Natural killer cell (primary cell): Measurements from ENCODE around the gene ZMYM1. TPM values are rescaled to one million over a fixed set of nuclear protein-coding genes. Genes with fewer than 3 reads are reported as not detected.
A peak's percentile ranks its signal among the peaks of the same experiment; 100 is the strongest.
"Not testable (repeated sequence)": the region's sequence is repeated elsewhere in the genome, so short reads cannot be mapped to it uniquely, and the experiment has no call there.

Experiments
- ATAC-seq, 3 donors: fragments of 150-1000 bp in 2 of 3; fragments of 200-7000 bp in 1 of 3; cut with Tn5 transposase; 1 replicate in 1 of 3; 2 replicates in 2 of 3; pipeline ENCODE4 v1.10.0; 2021; ENCODE audit warnings: mild to moderate bottlenecking in 2 of 3, moderate library complexity in 2 of 3
- DNase-seq, 2 donors: peaks; one replicate each; pipeline versions ENCODE4 v3.0.0 to v3.0.0-alpha.2; 2013 to 2021; ENCODE audit warnings: mixed read lengths in 1 of 2
- H3K27ac ChIP-seq: one replicate; pipeline ENCODE4 v1.5.1; 2013; ENCODE audit warnings: mild to moderate bottlenecking, low read length
- H3K27me3 ChIP-seq: one replicate; pipeline ENCODE4 v1.6.1; 2013; ENCODE audit warnings: low read length; ENCODE audit not compliant: control insufficient read depth, insufficient read depth
- H3K36me3 ChIP-seq: one replicate; pipeline ENCODE4 v1.6.1; 2013; ENCODE audit warnings: low read length; ENCODE audit not compliant: control insufficient read depth, insufficient read depth
- H3K4me1 ChIP-seq: one replicate; pipeline ENCODE4 v1.6.1; 2013; ENCODE audit warnings: low read length; ENCODE audit not compliant: control insufficient read depth, insufficient read depth
- H3K4me3 ChIP-seq: one replicate; pipeline ENCODE4 v1.5.1; 2013; ENCODE audit warnings: low read length
- H3K9me3 ChIP-seq: one replicate; pipeline ENCODE4 v1.6.1; 2013; ENCODE audit warnings: low read length; ENCODE audit not compliant: control insufficient read depth, insufficient read depth
- H3K27ac Mint-ChIP-seq, 2 donors: one replicate each; pipeline ENCODE4 v1.8.0; 2022; ENCODE audit warnings: mild to moderate bottlenecking in 2 of 2, mixed read lengths in 2 of 2, moderate library complexity in 1 of 2
- H3K27me3 Mint-ChIP-seq, 2 donors: one replicate each; pipeline ENCODE4 v1.8.0; 2022; ENCODE audit warnings: low read depth in 2 of 2, mixed read lengths in 2 of 2
- H3K36me3 Mint-ChIP-seq: one replicate; pipeline ENCODE4 v1.8.0; 2022; ENCODE audit warnings: mixed read lengths
- H3K4me1 Mint-ChIP-seq, 2 donors: one replicate each; pipeline ENCODE4 v1.8.0; 2022; ENCODE audit warnings: mixed read lengths in 2 of 2
- H3K4me3 Mint-ChIP-seq: one replicate; pipeline ENCODE4 v1.8.0; 2022; ENCODE audit warnings: mild to moderate bottlenecking, moderate library complexity, mixed read lengths
- H3K9me3 Mint-ChIP-seq, 2 donors: one replicate each; pipeline ENCODE4 v1.8.0; 2022; ENCODE audit warnings: mixed read lengths in 2 of 2
- CTCF ChIP-seq: fragments of 200-600 bp; IDR thresholded peaks from one replicate; pipeline ENCODE4 v1.8.0; 2022; ENCODE audit warnings: antibody characterized with exemption
- WGBS: methylation state at CpG from one replicate; pipeline ENCODE4 v1.1.7; 2013; ENCODE audit warnings: missing lambda C conversion rate; ENCODE audit not compliant: insufficient coverage; 5-methylcytosine and 5-hydroxymethylcytosine counted together
- intact Hi-C: fragments of 100-400 bp; cut with micrococcal nuclease; formaldehyde crosslinking; loops from one replicate; pipeline ENCODE4 v1.14.2; 2022
- total RNA-seq, 4 donors: library from RNA; stranded (reverse); fragments of 120-200 nt in 1 of 4; gene quantifications; one replicate each; pipeline versions ENCODE4 v1.2.3 to v1.2.4, GENCODE V29; 2013 to 2022

Gene ZMYM1
- total RNA-seq, 3 donors from 2014 or later (not counting 1 experiment from before 2014, with no cell fraction given) = 15.0 to 19.1 (median 19.1) TPM

DNA sequence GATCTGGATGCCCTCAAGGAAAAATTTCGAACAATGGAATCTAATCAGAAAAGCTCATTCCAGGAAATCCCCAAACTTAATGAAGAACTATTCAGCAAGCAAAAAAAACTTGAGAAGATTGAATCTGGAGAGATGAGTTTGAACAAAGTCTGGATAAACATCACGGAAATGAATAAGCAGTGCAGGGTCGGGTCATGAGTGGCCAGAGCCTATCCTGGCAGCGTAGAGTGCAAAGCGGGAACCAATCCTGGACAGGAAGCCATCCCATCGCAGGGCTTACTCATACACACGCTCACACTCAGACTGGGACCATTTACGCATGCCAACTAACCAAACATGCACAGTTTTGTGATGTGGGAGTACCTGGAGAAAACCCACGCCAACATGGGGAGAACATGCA is 43.1 kb downstream of the ZMYM1 start:
- Mint-ChIP-seq H3K27me3 (no peaks in the 10 kb centered on the region), H3K4me3 (no peak overlapping the region), H3K36me3 (no peaks in the 10 kb centered on the region), H3K27ac (peak overlapping the region; percentile 71 to 77), H3K9me3 (no peaks in the 10 kb centered on the region), H3K4me1 (peaks cover 15 to 22% of the 10 kb centered on the region in 2 donors)
- TF ChIP-seq CTCF = no peak
- peaks cover 10% of the 10 kb centered on the region for H3K4me1 ChIP-seq
- no peak for DNase-seq
- H3K36me3 ChIP-seq = no peaks in the 10 kb centered on the region
- no peaks in the 10 kb centered on the region for H3K27me3 ChIP-seq
- H3K4me3 ChIP-seq = no peak overlapping the region
- H3K27ac ChIP-seq = no peak overlapping the region
- WGBS = 92% methylated on average over 9 of the region's 9 CpGs
- no peak for ATAC-seq
- H3K9me3 ChIP-seq = peaks cover 4% of the 10 kb centered on the region
- intact Hi-C loops = no loop called here

- intact Hi-C loops = no loop called here
- H3K27me3 ChIP-seq = no peaks in the 10 kb centered on the region
- ATAC-seq (no peak), DNase-seq (no peak)
- Mint-ChIP-seq H3K27ac (no peak overlapping the region), H3K4me3 (no peak overlapping the region), H3K36me3 (no peaks in the 10 kb centered on the region), H3K9me3 (no peaks in the 10 kb centered on the region), H3K4me1 (peaks cover 0 to 5% of the 10 kb centered on the region in 2 donors), H3K27me3 (no peaks in the 10 kb centered on the region)
- no peaks in the 10 kb centered on the region for H3K36me3 ChIP-seq
- H3K4me3 ChIP-seq = no peak overlapping the region
- H3K9me3 ChIP-seq = peaks cover 6% of the 10 kb centered on the region
- no peak for TF ChIP-seq CTCF
- 100% methylated on average over 1 of the region's 1 CpG for WGBS
- H3K27ac ChIP-seq = no peak overlapping the region
- no peaks in the 10 kb centered on the region for H3K4me1 ChIP-seq
Measured at GRCh38 chr1:35126546-35126945, 47.4 kb downstream of the ZMYM1 start.

GRCh38 chr1:35129080-35129479 is 49.9 kb downstream of the ZMYM1 start:
- Mint-ChIP-seq H3K4me3 (no peak overlapping the region), H3K9me3 (no peaks in the 10 kb centered on the region), H3K4me1 (no peaks in the 10 kb centered on the region), H3K27me3 (no peaks in the 10 kb centered on the region), H3K27ac (no peak overlapping the region), H3K36me3 (no peaks in the 10 kb centered on the region)
- peaks cover 6% of the 10 kb centered on the region for H3K9me3 ChIP-seq
- H3K27me3 ChIP-seq = no peaks in the 10 kb centered on the region
- DNase-seq = no peak
- H3K4me3 ChIP-seq = no peak overlapping the region
- TF ChIP-seq CTCF = no peak
- H3K4me1 ChIP-seq = no peaks in the 10 kb centered on the region
- no peak for ATAC-seq
- no peaks in the 10 kb centered on the region for H3K36me3 ChIP-seq
- no peak overlapping the region for H3K27ac ChIP-seq
- intact Hi-C loops = no loop called here

- no peaks in the 10 kb centered on the region for H3K4me1 Mint-ChIP-seq
- WGBS = 92% methylated on average over 3 of the region's 3 CpGs
- intact Hi-C loops = no loop called here
- no peak for DNase-seq
- no peak overlapping the region for H3K27ac Mint-ChIP-seq
- no peaks in the 10 kb centered on the region for H3K27me3 Mint-ChIP-seq
- Histone ChIP-seq H3K9me3 (no peaks in the 10 kb centered on the region), H3K27ac (no peak overlapping the region), H3K4me3 (no peak overlapping the region), H3K36me3 (no peaks in the 10 kb centered on the region), H3K4me1 (no peaks in the 10 kb centered on the region), H3K27me3 (no peaks in the 10 kb centered on the region)
- no peak for TF ChIP-seq CTCF
- H3K9me3 Mint-ChIP-seq = no peaks in the 10 kb centered on the region
- no peaks in the 10 kb centered on the region for H3K36me3 Mint-ChIP-seq
- no peak overlapping the region for H3K4me3 Mint-ChIP-seq
- ATAC-seq = no peak
Measured at GRCh38 chr1:35136780-35137179, 57.6 kb downstream of the ZMYM1 start.

DNA sequence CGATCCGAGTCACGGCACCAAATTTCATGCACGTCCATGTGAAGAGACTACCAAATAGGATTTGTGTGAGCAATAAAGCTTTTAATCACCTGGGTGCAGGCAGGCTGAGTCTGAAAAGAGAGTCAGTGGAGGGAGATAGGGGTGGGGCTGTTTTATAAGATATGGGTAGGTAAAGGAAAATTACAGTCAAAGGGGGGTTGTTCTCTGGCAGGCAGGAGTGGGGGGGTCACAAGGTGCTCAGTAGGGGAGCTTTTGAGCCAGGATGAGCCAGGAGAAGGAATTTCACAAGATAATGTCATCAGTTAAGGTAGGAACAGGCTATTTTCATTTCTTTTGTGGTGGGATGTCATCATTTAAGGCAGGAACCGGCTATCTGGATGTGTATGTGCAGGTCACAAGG is 58.4 kb downstream of the ZMYM1 start:
- H3K27me3 ChIP-seq, H3K4me3 ChIP-seq: not testable (repeated sequence)

GRCh38 chr1:35142294-35142693 is 63.1 kb downstream of the ZMYM1 start:
- H3K27me3 ChIP-seq, H3K9me3 Mint-ChIP-seq, H3K4me1 ChIP-seq, DNase-seq, H3K36me3 ChIP-seq, H3K27ac ChIP-seq, H3K4me3 Mint-ChIP-seq, H3K9me3 ChIP-seq, H3K27ac Mint-ChIP-seq, H3K36me3 Mint-ChIP-seq, H3K4me3 ChIP-seq, intact Hi-C loops, ATAC-seq, H3K27me3 Mint-ChIP-seq: not testable (repeated sequence)
- peaks cover 12% of the 10 kb centered on the region in 2 donors for H3K4me1 Mint-ChIP-seq

More for the DNA sequence above, 58.4 kb downstream of the ZMYM1 start:
- H3K27me3 Mint-ChIP-seq, DNase-seq, H3K4me1 Mint-ChIP-seq, H3K36me3 ChIP-seq, H3K27ac ChIP-seq, intact Hi-C loops, H3K36me3 Mint-ChIP-seq, H3K27ac Mint-ChIP-seq, H3K9me3 ChIP-seq, H3K4me3 Mint-ChIP-seq, ATAC-seq, H3K4me1 ChIP-seq, H3K9me3 Mint-ChIP-seq: not testable (repeated sequence)
- 92% methylated on average over 5 of the region's 5 CpGs for WGBS
